Measurements from ENCODE around the gene C16orf78.

The C16orf78 gene, protein sequence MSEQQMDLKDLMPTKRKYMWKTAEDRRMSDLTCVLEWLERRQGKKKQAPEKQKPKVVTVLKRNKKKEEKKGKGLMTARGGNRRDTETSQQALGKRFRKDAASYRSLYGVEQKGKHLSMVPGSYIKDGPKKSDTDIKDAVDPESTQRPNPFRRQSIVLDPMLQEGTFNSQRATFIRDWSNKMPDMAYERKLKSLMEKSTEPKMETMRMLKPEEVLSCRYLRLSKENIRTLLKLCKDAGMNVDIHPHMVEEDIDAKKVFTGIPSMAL

DNA sequence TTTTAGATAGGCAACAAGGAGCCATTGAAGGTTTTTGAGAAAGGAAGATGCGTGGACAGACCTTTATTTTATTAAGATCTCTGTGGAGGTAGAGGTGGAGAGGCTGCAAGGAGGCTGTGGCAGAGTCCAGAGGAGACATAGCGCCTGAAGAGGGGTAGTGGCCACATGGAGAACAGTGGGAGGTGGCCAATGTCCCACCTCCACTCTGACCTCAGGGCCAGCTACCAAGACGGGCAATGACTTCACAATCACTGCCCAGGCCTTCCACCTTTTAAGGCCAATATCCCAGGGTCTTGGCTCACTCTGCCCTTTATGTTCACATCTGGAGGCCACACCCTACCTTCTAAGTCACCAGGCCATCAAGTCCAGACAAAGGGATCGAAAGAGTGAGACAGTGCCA is at the start of gene C16orf78:
TSS of gene C16orf78 (plus strand) at position 301 of the 400 bp plus-strand sequence. CDS start 136 bp downstream, outside the sequence.
- no peak for DNase-seq

DNA sequence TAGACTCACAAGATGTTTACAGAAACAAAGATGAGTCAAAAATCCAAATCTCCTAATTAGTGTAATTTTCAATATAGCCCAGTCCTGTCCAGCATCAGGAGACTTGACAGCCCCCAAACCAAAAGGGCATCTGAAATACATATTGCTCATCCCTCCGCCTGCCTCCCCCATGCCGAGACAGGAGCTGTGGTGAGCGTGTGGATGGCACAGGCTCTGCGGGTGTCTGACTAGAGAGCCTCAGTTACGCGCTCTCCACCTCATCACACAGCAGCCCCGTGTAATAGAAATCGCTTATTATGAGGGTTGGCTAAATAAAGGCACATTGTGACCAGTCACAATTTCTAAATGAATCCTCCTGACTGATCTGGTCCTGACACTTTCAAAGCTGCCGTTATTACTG is 48.9 kb upstream of the C16orf78 start:
- DNase-seq: no peak

DNA sequence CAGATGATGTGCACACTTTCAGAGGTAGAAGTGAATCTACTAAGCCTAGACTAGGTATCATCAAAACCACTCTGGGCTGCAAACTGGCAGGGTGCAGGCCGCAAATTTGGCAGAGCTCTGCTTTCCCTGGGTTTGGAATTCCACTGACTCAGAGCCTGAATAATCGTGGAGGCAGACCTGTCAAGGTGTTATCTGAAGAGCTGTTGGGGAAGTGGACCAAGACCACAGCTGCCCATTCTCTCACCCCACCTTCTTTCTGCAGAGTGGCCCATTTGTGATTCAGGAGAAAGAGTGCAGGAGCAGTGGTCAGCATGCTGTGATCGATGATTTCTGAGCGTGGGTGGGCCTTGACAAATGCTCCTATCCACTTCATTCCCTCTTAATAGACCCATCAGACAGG is 46.1 kb upstream of the C16orf78 start:
- DNase-seq: no peak

DNA sequence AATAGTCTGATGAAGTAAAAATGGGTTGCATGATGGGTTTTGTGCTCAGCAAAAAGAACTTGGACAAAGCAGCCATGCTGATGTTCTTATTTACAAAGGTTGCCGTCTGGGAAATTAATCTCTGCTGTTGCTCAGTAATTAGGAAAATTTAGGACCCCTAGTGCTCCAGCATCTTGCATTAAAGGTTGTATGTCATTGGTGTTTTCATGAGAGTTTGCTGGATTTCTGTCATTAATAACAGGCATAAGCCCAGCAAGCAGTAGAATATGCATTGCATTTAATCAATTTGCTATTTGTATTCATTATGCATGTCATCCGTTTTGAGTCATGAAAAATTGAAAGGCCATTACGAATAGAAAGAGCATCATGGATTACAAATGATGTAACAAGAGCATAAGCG is 45.3 kb upstream of the C16orf78 start:
- DNase-seq: no peak

GRCh38 chr16:49330562-49331201 is 42.9 kb upstream of the C16orf78 start:
- DNase-seq: no peak

DNA sequence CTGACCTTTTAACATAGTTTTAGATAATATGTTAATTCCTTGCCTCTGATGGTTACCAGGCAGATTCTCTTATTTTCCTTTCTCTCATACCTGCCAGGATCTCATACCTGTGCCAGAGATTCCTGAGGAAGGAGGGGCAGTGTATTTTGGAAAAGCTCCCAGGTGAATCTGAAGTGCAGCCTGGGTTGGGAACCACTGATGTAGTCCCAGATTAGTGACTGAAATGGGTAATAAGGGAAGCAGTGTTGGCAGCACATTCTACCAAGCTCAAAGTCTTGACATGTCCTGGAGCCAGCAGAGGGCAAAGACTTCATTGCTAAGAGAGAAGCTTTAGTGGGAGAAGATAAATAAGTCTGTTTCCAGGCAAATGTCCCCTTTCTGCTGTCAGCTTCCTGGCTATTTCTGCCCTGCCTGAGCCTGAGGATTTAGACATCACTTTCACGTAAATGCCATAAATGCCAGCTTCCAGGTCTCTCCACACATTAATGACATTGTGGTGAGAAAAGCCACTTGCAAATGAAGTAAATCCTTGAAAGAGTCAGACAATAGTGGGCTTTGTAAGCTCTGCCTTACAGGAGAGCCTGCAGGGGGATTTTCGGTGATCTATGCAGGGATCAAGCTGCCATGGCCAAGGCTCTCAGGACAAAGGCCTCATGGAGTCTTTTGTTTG is 40.9 kb upstream of the C16orf78 start:
- DNase-seq: no peak

- no peak for DNase-seq
Measured at GRCh38 chr16:49333259-49333597, 40.4 kb upstream of the C16orf78 start.

DNA sequence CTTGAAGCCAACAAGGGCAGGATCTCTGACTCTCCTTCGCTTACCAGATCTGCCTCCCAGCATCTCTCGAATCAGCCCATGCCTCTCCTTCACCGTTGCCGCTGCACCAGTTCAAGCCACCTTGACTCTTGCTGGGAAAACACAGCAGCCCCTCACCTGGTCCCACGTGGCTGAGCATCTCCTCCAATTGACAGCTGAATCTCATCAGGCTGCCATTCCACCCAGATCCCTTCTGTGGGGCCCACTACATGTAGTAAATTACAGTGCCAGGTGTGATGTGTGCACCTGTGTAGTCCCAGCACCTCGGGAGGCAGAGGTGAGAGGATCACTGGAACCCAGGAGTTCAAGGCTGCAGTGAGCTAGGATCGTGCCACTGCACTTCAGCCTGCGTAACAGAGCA is 37.8 kb upstream of the C16orf78 start:
- no peak for DNase-seq

DNA sequence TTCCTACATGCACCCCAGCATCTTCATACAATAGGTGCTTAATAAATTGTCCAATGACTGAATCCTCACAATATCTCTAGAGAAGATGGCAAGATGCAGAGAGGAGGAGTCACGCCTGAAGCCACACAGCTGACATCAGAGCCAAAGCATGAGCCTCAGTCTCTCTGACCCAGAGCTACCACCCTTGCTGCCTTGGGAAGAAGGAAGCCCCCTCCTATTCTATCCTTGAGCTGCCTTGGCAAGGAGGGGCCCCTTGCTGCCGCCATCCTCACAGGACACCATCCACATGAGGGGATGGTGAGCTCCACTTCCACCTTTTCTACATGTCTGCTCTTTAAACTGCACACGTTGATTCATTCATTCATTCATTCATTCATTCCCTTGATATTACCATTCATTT is 37.0 kb upstream of the C16orf78 start:
- DNase-seq: no peak

DNA sequence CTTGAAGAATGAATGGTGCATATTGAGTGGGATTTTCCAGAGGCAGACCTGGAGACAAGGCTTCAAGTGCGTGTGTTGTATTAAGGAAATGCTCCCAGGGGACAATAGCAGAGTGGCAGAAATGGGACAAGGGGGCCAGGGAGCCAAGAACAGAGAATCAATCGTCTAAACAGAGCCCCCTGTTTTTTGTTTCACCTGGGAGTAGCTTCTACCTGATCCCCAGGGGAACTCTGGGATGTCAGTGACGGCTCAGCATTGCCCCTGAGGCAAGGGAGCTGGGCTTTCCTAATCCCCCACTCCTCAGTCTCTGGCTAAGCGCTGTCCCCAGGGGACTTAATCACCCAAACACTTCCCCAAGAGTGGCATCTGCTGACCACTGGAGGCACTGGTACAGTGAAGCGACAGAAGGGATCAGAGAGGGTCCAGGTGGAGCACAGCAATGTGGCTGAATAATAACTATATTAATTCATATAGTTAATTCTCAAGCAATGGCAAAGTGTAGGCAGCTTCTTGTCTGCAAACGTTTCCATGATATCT is 35.7 kb upstream of the C16orf78 start:
- DNase-seq: no peak

GRCh38 chr16:49338611-49339265 is 34.9 kb upstream of the C16orf78 start:
- DNase-seq: no peak

- DNase-seq: no peak
Measured at GRCh38 chr16:49340466-49340865, 33.1 kb upstream of the C16orf78 start.

DNA sequence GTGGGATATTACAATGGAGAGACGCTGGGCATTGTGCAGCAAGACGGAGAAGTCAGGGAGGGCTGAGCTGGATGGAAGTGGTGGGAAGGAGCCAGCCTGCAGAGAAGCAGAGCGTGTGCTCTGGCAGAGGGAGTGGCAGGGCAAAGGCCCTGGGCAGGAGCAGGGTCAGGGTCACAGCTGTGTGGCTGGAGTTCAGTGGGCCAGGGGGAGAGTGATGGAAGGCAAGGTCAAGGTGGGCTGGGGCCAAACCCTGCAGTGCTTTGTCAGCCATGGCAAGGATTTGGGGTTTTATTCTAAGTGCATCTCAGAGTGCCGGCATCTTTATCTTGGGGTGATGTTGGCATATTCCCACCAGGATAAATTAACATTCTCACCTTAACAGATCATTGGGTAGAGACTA is 31.9 kb upstream of the C16orf78 start:
- DNase-seq: no peak

DNA sequence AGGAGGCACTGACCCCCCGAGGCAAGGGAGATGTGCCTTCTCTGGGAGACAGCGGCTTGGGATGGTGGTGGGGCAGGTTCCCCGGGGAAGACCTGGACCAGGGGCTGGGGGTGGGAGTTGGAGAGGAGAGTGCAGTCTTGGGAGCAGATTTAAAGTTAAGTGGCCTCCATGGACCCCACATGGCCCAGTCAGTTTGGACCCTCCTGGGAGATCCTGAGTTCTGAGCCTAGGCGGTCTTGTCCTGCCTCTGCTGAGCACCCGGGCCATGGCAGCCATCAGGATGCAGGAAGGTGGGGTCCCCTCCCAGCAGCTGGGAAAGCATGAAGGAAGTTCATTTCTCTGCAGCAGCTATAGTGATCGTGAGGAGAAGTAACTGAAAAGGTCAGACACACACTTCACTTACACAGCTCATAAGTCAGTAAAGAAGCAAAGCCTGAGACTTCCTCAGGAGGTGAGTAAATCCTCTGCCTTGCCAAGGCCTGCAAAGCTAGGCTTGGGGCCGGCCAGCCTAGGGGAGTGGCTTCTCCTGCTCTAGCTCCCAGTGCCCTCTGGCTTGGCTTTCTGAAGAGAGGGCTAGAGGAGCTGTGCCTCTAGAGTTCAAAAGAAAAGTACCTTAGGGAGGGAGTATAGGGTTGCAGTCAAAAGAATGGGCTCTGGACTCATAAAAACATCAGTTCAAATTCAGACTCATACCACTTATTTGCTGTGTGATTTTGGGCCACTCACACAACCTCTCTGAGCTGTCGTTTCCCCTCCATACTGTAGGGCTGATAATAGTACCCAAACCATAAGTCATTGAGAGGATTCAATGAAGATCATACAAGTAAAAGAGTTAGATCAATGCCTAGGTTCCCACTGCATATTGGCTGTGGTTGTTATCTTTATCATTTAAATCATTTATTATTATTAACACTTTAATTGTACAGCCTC is 31.0 kb upstream of the C16orf78 start:
- DNase-seq: no peak

GRCh38 chr16:49343291-49343690 is 30.3 kb upstream of the C16orf78 start:
- no peak for DNase-seq

GRCh38 chr16:49344401-49344800 is 29.2 kb upstream of the C16orf78 start:
- DNase-seq: no peak

DNA sequence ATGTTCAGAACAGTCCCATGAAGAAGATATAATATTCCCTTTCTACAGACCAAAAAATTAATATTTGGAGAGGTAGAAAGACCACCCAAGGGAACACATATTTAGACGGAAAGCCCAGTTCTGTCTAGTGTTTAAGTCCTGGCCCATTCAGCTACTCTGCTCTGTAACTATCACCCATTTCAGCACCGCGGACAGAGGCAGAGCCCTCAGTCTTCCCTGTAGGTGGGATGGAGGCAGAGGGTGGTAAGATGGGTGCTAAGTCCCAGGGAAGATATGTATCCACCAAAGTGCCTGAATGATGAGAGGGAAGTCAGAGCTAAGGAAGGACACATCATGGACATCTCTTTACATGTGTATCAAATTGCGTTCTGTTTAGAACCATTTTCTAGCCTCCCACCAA is 27.8 kb upstream of the C16orf78 start:
- DNase-seq: no peak

DNA sequence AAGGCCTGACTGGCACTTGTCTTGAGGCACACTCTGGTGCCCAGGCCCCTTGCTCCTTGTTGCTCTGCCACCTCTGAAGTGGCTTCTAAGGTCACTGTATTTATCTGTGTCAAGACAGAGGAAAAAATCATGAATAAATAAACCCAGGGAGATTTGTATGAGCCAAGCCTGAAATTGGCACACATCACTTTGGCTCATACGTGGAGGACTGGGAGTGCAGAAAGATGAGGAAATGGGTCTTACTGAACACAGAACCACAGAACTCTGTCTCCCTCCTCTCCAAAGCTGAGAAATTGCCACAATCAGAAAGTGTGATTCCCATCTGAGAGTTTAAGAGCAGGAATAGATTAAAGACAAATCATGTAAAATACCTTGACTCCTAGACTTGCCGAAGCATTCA is 27.1 kb upstream of the C16orf78 start:
- DNase-seq: no peak

DNA sequence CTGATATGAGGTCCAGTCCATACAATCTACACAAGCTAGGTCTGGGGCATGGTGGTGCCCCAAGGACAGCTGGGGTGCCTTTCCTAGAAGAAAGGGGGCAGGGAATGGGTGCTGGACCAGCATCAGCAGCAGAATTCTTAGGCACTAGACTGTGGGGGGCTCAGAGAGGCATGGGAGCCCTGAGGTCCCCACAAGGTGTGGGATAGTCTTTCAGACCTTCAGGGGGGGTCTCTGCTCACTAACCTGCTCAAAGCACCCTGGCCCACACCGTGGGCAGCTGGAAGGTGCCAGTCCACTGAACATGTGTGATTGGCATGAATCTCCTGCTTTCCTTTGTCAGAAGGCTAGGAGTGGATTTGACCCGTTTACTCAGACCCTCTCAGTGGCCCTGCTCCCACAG is 26.1 kb upstream of the C16orf78 start:
- no peak for DNase-seq

- no peak for DNase-seq
Measured at GRCh38 chr16:49348408-49349176, 25.0 kb upstream of the C16orf78 start.

All from amygdala (tissue), 56 donors.